Body of pancreas (tissue), 4 donors: Measurements from ENCODE around the gene HYAL2. TPM values are rescaled to one million over a fixed set of nuclear protein-coding genes. Genes with fewer than 3 reads are reported as not detected.

ENCODE experiments used
- ATAC-seq: fragments of 150-250 bp; one replicate; pipeline ENCODE4 v1.9.1; 2016
- DNase-seq, 4 donors: peaks; one replicate each; pipeline ENCODE4 v3.0.0-alpha.2; 2019
- H3K27ac ChIP-seq, 4 donors: fragments of 200-600 bp; sonication (generic); 1 replicate in 3 of 4; 2 replicates in 1 of 4; pipeline versions ENCODE4 v1.5.1 to v1.6.1; 2016 to 2019; ENCODE audit warnings: mild to moderate bottlenecking in 1 of 4, mixed read lengths in 1 of 4, moderate library complexity in 1 of 4
- H3K27me3 ChIP-seq, 2 donors: fragments of 200-600 bp; sonication (generic); one replicate each; pipeline ENCODE4 v1.6.0; 2016; ENCODE audit warnings: mild to moderate bottlenecking in 1 of 2
- H3K36me3 ChIP-seq, 2 donors: fragments of 200-600 bp; sonication (generic); replicated peaks in 1 of 2; 2 replicates each; pipeline ENCODE4 v1.5.1; 2016; ENCODE audit warnings: low read depth in 2 of 2; ENCODE audit not compliant: insufficient read depth in 1 of 2
- H3K4me1 ChIP-seq: fragments of 200-600 bp; sonication (generic); one replicate; pipeline ENCODE4 v1.6.0; 2016
- H3K4me3 ChIP-seq, 2 donors: fragments of 200-600 bp; sonication (generic); 1 replicate in 1 of 2; 2 replicates in 1 of 2; pipeline ENCODE4 v1.5.1; 2016 to 2019
- H3K9me3 ChIP-seq, 3 donors: fragments of 200-600 bp; sonication (generic); 1 replicate in 2 of 3; 2 replicates in 1 of 3; pipeline ENCODE4 v1.5.1; 2016
- CTCF ChIP-seq, 7 experiments: fragments of 450-650 bp in 4 of 7; fragments of 200-600 bp in 3 of 7; sonication (generic) in 3 of 7; IDR thresholded peaks; one replicate each; pipeline ENCODE4 v1.5.1; 2016 to 2019; ENCODE audit warnings: antibody characterized with exemption in 7 of 7
- POLR2A ChIP-seq, 3 donors: fragments of 450-650 bp; IDR thresholded peaks; one replicate each; pipeline ENCODE4 v1.6.1; 2016; ENCODE audit warnings: antibody characterized with exemption in 3 of 3, mild to moderate bottlenecking in 2 of 3
- WGBS, 2 donors: methylation state at CpG; one replicate each; pipeline ENCODE4 v1.1.5; 2017; 5-methylcytosine and 5-hydroxymethylcytosine counted together
- intact Hi-C: fragments of 100-400 bp; cut with DNase I; formaldehyde crosslinking; loops from one replicate; pipeline ENCODE4 v1.15.1; 2023
- total RNA-seq, 2 donors: library from RNA; depleted of rRNA; stranded (reverse); fragments of >200 nt; gene quantifications; one replicate each; pipeline ENCODE4 v1.1.0, GENCODE V29; 2016

HYAL2 gene
- total RNA-seq, 2 donors from 2014 or later: 35.6 to 48.3 TPM

- DNase-seq (peak in 3 of 4 donors; percentile 53 to 67 (median 59)), ATAC-seq (no peak)
- Histone ChIP-seq H3K4me1 (peaks cover 38% of the 10 kb centered on the region), H3K27ac (peak overlapping the region; percentile 65 to 99 (median 94)), H3K9me3 (no peaks in the 10 kb centered on the region), H3K36me3 (peaks cover 4 to 18% of the 10 kb centered on the region in 2 donors), H3K4me3 (no peak overlapping the region), H3K27me3 (no peaks in the 10 kb centered on the region)
- no peak for TF ChIP-seq CTCF (IDR thresholded peaks at IDR 0.05)
- no peak for TF ChIP-seq POLR2A (IDR thresholded peaks at IDR 0.05)
- intact Hi-C loops: no loop called here
- WGBS, 2 donors: 30 to 41% methylated on average over 8 to 12 of the region's 12 CpGs
Observed at GRCh38 chr3:50293079-50293801, 29.3 kb downstream of the HYAL2 start.

GRCh38 chr3:50292159-50293078 lies 30.1 kb downstream of the HYAL2 start, which contains the start of gene IFRD2:
Gene IFRD2, minus strand, starts transcription at chr3:50292429. Its CDS starts 155 bp downstream, at chr3:50292274.
- peak; percentile 97 to 99 (median 98) for DNase-seq
- H3K9me3 ChIP-seq: no peaks in the 10 kb centered on the region
- peak; percentile 68 to 85 (median 78) for TF ChIP-seq POLR2A (IDR thresholded peaks at IDR 0.05)
- TF ChIP-seq CTCF (IDR thresholded peaks at IDR 0.05): no peak
- H3K4me3 ChIP-seq: peak within 1 kb of the TSS; percentile 42 to 83
- no peaks in the 10 kb centered on the region for H3K27me3 ChIP-seq
- H3K27ac ChIP-seq: peak within 1 kb of the TSS; percentile 92 to 99 (median 98)
- ATAC-seq: peak; percentile 95
- peaks cover 30% of the 10 kb centered on the region for H3K4me1 ChIP-seq
- intact Hi-C loops: no loop called here
- H3K36me3 ChIP-seq: peaks cover 4 to 18% of the 10 kb centered on the region in 2 donors
- WGBS, 2 donors: 1 to 6% methylated on average over 4 to 64 of the region's 67 CpGs

- Histone ChIP-seq H3K4me3 (no peak overlapping the region), H3K4me1 (peaks cover 26% of the 10 kb centered on the region), H3K36me3 (peaks cover 4 to 20% of the 10 kb centered on the region in 2 donors), H3K9me3 (no peaks in the 10 kb centered on the region), H3K27ac (no peak overlapping the region), H3K27me3 (no peaks in the 10 kb centered on the region)
- ATAC-seq (no peak), DNase-seq (peak in 2 of 4 donors; percentile 25 to 30)
- intact Hi-C loops: no loop called here
- 87 to 88% methylated on average over 15 to 16 of the region's 16 CpGs for WGBS, 2 donors
- TF ChIP-seq POLR2A (IDR thresholded peaks at IDR 0.05): no peak
- no peak for TF ChIP-seq CTCF (IDR thresholded peaks at IDR 0.05)
Observed at GRCh38 chr3:50290161-50290641, 32.3 kb downstream of the HYAL2 start.

GRCh38 chr3:50289130-50289529 lies 33.4 kb downstream of the HYAL2 start:
- H3K36me3 ChIP-seq: peaks cover 4 to 20% of the 10 kb centered on the region in 2 donors
- H3K9me3 ChIP-seq: no peaks in the 10 kb centered on the region
- H3K27me3 ChIP-seq: no peaks in the 10 kb centered on the region
- H3K4me1 ChIP-seq: peaks cover 26% of the 10 kb centered on the region
- H3K27ac ChIP-seq: no peak overlapping the region
- DNase-seq: no peak
- WGBS, 2 donors: 90 to 92% methylated on average over 2 to 5 of the region's 6 CpGs
- no peak for ATAC-seq
- intact Hi-C loops: no loop called here
- no peak overlapping the region for H3K4me3 ChIP-seq
- TF ChIP-seq CTCF (IDR thresholded peaks at IDR 0.05): no peak
- no peak for TF ChIP-seq POLR2A (IDR thresholded peaks at IDR 0.05)
